HG02970 (cell line): Measurements from ENCODE around the gene NCF4.

Experiments used
- ATAC-seq: cut with Tn5 transposase; IDR thresholded peaks from one replicate; pipeline ENCODE4 v1.9.1; 2021; ENCODE audit warnings: mild to moderate bottlenecking, moderate library complexity, moderate number of reproducible peaks; ENCODE audit not compliant: unreplicated experiment, low FRiP score

Gene NCF4

GRCh38 chr22:36918586-36919284 is 57.9 kb downstream of the NCF4 start:
- ATAC-seq, result no peak

GRCh38 chr22:36921309-36922104 is 60.7 kb downstream of the NCF4 start:
- ATAC-seq, result no peak

GRCh38 chr22:36922105-36922608 is 61.4 kb downstream of the NCF4 start:
- no peak for ATAC-seq

- no peak for ATAC-seq
Measured at GRCh38 chr22:36922711-36923110, 61.9 kb downstream of the NCF4 start.

GRCh38 chr22:36923131-36923788 is 62.5 kb downstream of the NCF4 start:
- no peak for ATAC-seq

- no peak for ATAC-seq
Measured at GRCh38 chr22:36924151-36924698, 63.4 kb downstream of the NCF4 start.

GRCh38 chr22:36925388-36926290 is 64.8 kb downstream of the NCF4 start:
- ATAC-seq, result no peak

GRCh38 chr22:36926309-36926708 is 65.5 kb downstream of the NCF4 start:
- no peak for ATAC-seq

GRCh38 chr22:36926721-36927435 is 66.1 kb downstream of the NCF4 start:
- ATAC-seq, result no peak
